GM11168 (cell line): Measurements from ENCODE around the gene MRPL50.

Experiments
- in situ Hi-C: fragments of 300-500 bp; cut with MboI; formaldehyde crosslinking; loops from one replicate; pipeline ENCODE4 v1.12.0; 2022; ENCODE audit warnings: low sequenced_read_pairs; ENCODE audit not compliant: unreplicated experiment

MRPL50 gene

DNA sequence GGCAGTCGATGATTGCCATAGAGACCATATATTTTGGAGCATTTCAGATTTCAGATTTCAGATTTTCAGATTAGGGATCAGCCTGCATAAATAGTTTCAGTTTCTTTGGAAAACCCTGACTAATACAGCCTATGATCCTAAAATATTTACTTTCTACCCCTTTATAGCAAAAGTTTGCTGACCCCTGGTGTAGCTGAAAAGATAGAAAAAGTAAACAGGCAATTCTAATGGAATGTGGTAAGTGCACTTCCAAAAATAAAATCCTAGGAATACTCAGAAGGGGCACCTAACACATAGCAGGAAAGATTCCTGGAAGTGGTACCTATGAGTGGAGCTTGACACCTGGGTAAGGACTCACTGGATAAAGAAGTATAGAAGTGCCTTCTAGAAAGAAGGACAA lies 48.1 kb downstream of the MRPL50 start:
- in situ Hi-C loops: no loop called here

DNA sequence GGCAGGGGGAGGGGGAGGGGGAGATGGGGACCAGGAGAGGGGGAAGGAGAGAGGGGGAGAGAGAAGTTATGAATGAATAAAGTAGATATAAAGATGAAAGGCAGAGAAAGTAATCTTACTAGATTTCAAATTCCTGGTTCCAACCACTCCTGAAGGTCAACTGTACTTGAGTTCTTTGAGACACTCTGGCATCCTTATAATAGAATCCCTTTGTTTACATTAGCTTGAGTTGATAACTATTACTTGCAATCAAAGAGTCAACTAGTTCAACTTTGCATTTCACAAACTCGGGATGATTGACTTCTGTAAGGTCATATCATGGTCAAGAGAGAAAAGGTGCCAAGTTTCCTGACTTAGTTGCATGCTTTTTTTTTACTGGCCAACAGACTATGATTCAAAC lies 55.8 kb downstream of the MRPL50 start:
- in situ Hi-C loops: no loop called here

DNA sequence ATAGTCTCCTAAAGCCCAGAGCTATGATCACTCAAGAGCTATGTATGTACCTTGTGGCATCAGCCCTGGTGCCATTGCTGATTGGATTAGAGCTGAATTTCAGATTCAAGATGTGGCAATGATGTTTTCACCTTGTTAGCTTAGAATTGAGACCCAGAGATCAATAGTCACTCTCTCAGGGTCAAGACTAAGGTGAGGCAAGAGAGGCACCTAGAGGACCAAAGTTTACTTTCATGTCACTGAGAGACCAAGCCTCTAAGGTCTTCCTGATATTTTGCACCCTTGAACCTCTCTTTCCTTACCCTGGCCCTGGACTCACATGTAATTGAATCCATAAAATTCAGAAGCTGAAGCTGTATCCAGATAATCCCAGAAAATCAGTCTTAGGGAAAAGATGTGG lies 56.5 kb downstream of the MRPL50 start:
- in situ Hi-C loops: no loop called here
